GM12864 (cell line): Measurements from ENCODE around the gene FFAR4.

Experiments used
- DNase-seq: peaks from one replicate; pipeline ENCODE4 v3.0.0-alpha.2; 2011; ENCODE audit warnings: low read depth
- H3K4me3 ChIP-seq: 2 replicates; pipeline ENCODE4 v1.5.1; 2011; ENCODE audit warnings: mild to moderate bottlenecking, low read depth, low read length, control low read depth
- CTCF ChIP-seq: IDR thresholded peaks from 2 replicates; pipeline ENCODE4 v1.5.1; 2011; ENCODE audit warnings: low read depth, mild to moderate bottlenecking, moderate library complexity, low read length, control low read depth, inconsistent platforms; ENCODE audit errors: missing control alignments

FFAR4 gene

GRCh38 chr10:93593254-93593653 is 26.8 kb downstream of the FFAR4 start:
- no peak for DNase-seq
- H3K4me3 ChIP-seq: no peak overlapping the region
- TF ChIP-seq CTCF: no peak

GRCh38 chr10:93593749-93594148 is 27.3 kb downstream of the FFAR4 start:
- TF ChIP-seq CTCF: no peak
- no peak for DNase-seq
- no peak overlapping the region for H3K4me3 ChIP-seq

- TF ChIP-seq CTCF: no peak
- no peak for DNase-seq
- no peak overlapping the region for H3K4me3 ChIP-seq
Measured at GRCh38 chr10:93594518-93594917, 28.1 kb downstream of the FFAR4 start.

- H3K4me3 ChIP-seq: no peak overlapping the region
- no peak for TF ChIP-seq CTCF
- no peak for DNase-seq
Measured at GRCh38 chr10:93595378-93596161, 29.1 kb downstream of the FFAR4 start.

- no peak for DNase-seq
- TF ChIP-seq CTCF: peak; percentile 19
- no peak overlapping the region for H3K4me3 ChIP-seq
Measured at GRCh38 chr10:93596539-93596938, 30.1 kb downstream of the FFAR4 start.

- no peak for DNase-seq
- TF ChIP-seq CTCF: no peak
- H3K4me3 ChIP-seq: no peak overlapping the region
Measured at GRCh38 chr10:93597075-93597599, 30.7 kb downstream of the FFAR4 start.

- TF ChIP-seq CTCF: no peak
- H3K4me3 ChIP-seq: no peak overlapping the region
- DNase-seq: no peak
Measured at GRCh38 chr10:93598157-93598556, 31.7 kb downstream of the FFAR4 start.
